Fibroblast of lung (primary cell): ENCODE measurements around the gene RTL10. TPM values are rescaled to one million over a fixed set of nuclear protein-coding genes. Genes with fewer than 3 reads are reported as not detected.

Experiments used
- DNase-seq, 2 donors: peaks; one replicate each; pipeline versions ENCODE4 v3.0.0 to v3.0.0-alpha.2; 2010; ENCODE audit warnings: low read depth in 2 of 2
- H2AFZ ChIP-seq: 2 replicates; pipeline ENCODE4 v1.5.1; 2012; ENCODE audit warnings: low read length, control low read depth, inconsistent platforms
- H3K27ac ChIP-seq: 2 replicates; pipeline ENCODE4 v1.5.1; 2011; ENCODE audit warnings: low read length, control low read depth; ENCODE audit not compliant: insufficient read depth
- H3K27me3 ChIP-seq: 2 replicates; pipeline ENCODE4 v1.5.1; 2011; ENCODE audit warnings: mild to moderate bottlenecking, low read length; ENCODE audit not compliant: control insufficient read depth, insufficient read depth
- H3K36me3 ChIP-seq: 2 replicates; pipeline ENCODE4 v1.5.1; 2011; ENCODE audit warnings: low read length; ENCODE audit not compliant: control insufficient read depth, insufficient read depth
- H3K4me1 ChIP-seq: 2 replicates; pipeline ENCODE4 v1.5.1; 2011; ENCODE audit warnings: low read length; ENCODE audit not compliant: control insufficient read depth, insufficient read depth; ENCODE audit errors: extremely low read depth
- H3K4me2 ChIP-seq: 2 replicates; pipeline ENCODE4 v1.5.1; 2011; ENCODE audit warnings: low read length, control low read depth; ENCODE audit not compliant: insufficient read depth; ENCODE audit errors: extremely low read depth
- H3K4me3 ChIP-seq, 4 experiments: fragments of 200-600 bp in 1 of 4; sonication (generic) in 1 of 4; replicated peaks in 1 of 4; 2 replicates each; pipeline ENCODE4 v1.5.1; 2011 to 2016; ENCODE audit warnings: low read length in 4 of 4, low read depth in 3 of 4, mild to moderate bottlenecking in 3 of 4, control low read depth in 2 of 4, inconsistent platforms in 1 of 4, mixed read lengths in 1 of 4; ENCODE audit not compliant: insufficient read depth in 1 of 4; ENCODE audit errors: control extremely low read depth in 1 of 4
- H3K79me2 ChIP-seq: 2 replicates; pipeline ENCODE4 v1.5.1; 2012; ENCODE audit warnings: mild to moderate bottlenecking, low read length, inconsistent platforms; ENCODE audit not compliant: control insufficient read depth, insufficient read depth
- H3K9ac ChIP-seq: 2 replicates; pipeline ENCODE4 v1.5.1; 2011; ENCODE audit warnings: mild to moderate bottlenecking, low read length, control low read depth; ENCODE audit not compliant: insufficient read depth
- H3K9me3 ChIP-seq: 2 replicates; pipeline ENCODE4 v1.5.1; 2012; ENCODE audit warnings: low read depth, low read length; ENCODE audit not compliant: control insufficient read depth, insufficient read depth
- H4K20me1 ChIP-seq: 2 replicates; pipeline ENCODE4 v1.5.1; 2011; ENCODE audit warnings: low read length; ENCODE audit not compliant: control insufficient read depth, insufficient read depth; ENCODE audit errors: extremely low read depth
- CTCF ChIP-seq, 2 donors: IDR thresholded peaks in 1 of 2; conservative IDR thresholded peaks in 1 of 2; 1 replicate in 1 of 2; 2 replicates in 1 of 2; pipeline ENCODE4 v1.5.1; 2011 to 2012; ENCODE audit warnings: low read length in 2 of 2, control low read depth in 1 of 2, inconsistent platforms in 1 of 2, low read depth in 1 of 2, mild to moderate bottlenecking in 1 of 2
- EZH2 ChIP-seq: IDR thresholded peaks from 2 replicates; pipeline ENCODE4 v1.5.1; 2012; ENCODE audit warnings: low read length, control low read depth, mild to moderate bottlenecking; ENCODE audit errors: missing control alignments
- polyA plus RNA-seq, 2 donors: library from polyadenylated mRNA; depleted of rRNA in 1 of 2; stranded (reverse) in 1 of 2; unstranded in 1 of 2; fragments of >200 nt; gene quantifications; 2 replicates each; pipeline ENCODE4 v1.2.1, GENCODE V29; 2011 to 2012; ENCODE audit warnings: missing spikeins in 1 of 2
- total RNA-seq: library from RNA; depleted of rRNA; stranded (reverse); fragments of >200 nt; gene quantifications from 2 replicates; pipeline ENCODE4 v1.2.1, GENCODE V29; 2014

RTL10 gene
- total and polyA plus RNA-seq, 2 donors (not counting 1 experiment from before 2014, with no cell fraction given): 6.5 to 7.3 TPM

- Histone ChIP-seq H3K27me3 (no peaks in the 10 kb centered on the region), H3K27ac (no peak overlapping the region), H3K79me2 (no peaks in the 10 kb centered on the region), H3K4me2 (no peak overlapping the region), H3K9ac (no peak overlapping the region), H3K36me3 (peaks cover 9% of the 10 kb centered on the region), H4K20me1 (no peaks in the 10 kb centered on the region), H3K9me3 (no peaks in the 10 kb centered on the region), H3K4me1 (peaks cover 4% of the 10 kb centered on the region), H2AFZ (no peak overlapping the region), H3K4me3 (no peak overlapping the region)
- DNase-seq: no peak
- TF ChIP-seq CTCF (conservative IDR thresholded peaks at IDR 0.05 in 1 of 2, IDR thresholded peaks at IDR 0.05 in 1 of 2; ENCODE audit: low read depth in 1 of 2, low read length in 2 of 2): no peak
- TF ChIP-seq EZH2: no peak
Measured at GRCh38 chr22:19872779-19873137, 18.1 kb upstream of the RTL10 start.

- TF ChIP-seq EZH2 (no peak), CTCF (conservative IDR thresholded peaks at IDR 0.05 in 1 of 2, IDR thresholded peaks at IDR 0.05 in 1 of 2; ENCODE audit: low read depth in 1 of 2, low read length in 2 of 2) (no peak)
- Histone ChIP-seq H3K9ac (no peak overlapping the region), H4K20me1 (no peaks in the 10 kb centered on the region), H3K9me3 (no peaks in the 10 kb centered on the region), H3K4me3 (no peak overlapping the region), H2AFZ (no peak overlapping the region), H3K27ac (no peak overlapping the region), H3K4me1 (peaks cover 3% of the 10 kb centered on the region), H3K27me3 (no peaks in the 10 kb centered on the region), H3K79me2 (no peaks in the 10 kb centered on the region), H3K36me3 (peaks cover 3% of the 10 kb centered on the region), H3K4me2 (no peak overlapping the region)
- DNase-seq: no peak
Measured at GRCh38 chr22:19871845-19872778, 17.4 kb upstream of the RTL10 start.

- peaks cover 3% of the 10 kb centered on the region for H3K4me1 ChIP-seq
- no peak overlapping the region for H2AFZ ChIP-seq
- peaks cover 3% of the 10 kb centered on the region for H3K36me3 ChIP-seq
- no peaks in the 10 kb centered on the region for H3K27me3 ChIP-seq
- H3K4me2 ChIP-seq: no peak overlapping the region
- H3K9ac ChIP-seq: no peak overlapping the region
- H3K9me3 ChIP-seq: no peaks in the 10 kb centered on the region
- H3K4me3 ChIP-seq: no peak overlapping the region
- H4K20me1 ChIP-seq: no peaks in the 10 kb centered on the region
- TF ChIP-seq CTCF (conservative IDR thresholded peaks at IDR 0.05 in 1 of 2, IDR thresholded peaks at IDR 0.05 in 1 of 2; ENCODE audit: low read depth in 1 of 2, low read length in 2 of 2) (no peak), EZH2 (no peak)
- H3K27ac ChIP-seq: no peak overlapping the region
- H3K79me2 ChIP-seq: no peaks in the 10 kb centered on the region
- no peak for DNase-seq
Measured at GRCh38 chr22:19871023-19871844, 16.6 kb upstream of the RTL10 start.
